ENCODE measurements around the gene WDR37. TPM values are rescaled to one million over a fixed set of nuclear protein-coding genes. Genes with fewer than 3 reads are reported as not detected.

The WDR37 gene
- total and polyA plus RNA-seq, 4 donors = 6.6 to 23.5 (median 13.6) TPM

DNA sequence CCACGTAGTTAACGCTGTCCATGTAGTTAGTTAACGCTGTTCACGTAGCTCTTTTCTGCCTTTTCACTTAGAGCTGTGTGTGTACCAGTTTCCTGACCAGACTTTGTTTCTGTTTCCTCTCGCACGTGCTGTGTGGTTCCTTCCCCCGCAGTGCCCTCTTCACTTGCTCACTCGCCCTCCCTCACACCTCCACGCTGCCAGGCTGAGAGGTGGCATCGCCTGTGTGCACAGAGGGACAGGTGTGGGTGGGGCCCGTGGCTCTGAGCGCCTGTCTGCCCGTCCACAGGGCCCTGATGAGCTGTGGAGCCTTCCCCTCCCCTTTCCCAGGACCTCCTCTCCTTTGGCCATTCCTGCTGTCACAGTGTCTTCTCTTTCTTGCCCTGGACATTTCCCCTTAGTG lies 30.6 kb downstream of the WDR37 start:
- Histone ChIP-seq H3K4me3 (no peak overlapping the region), H3K9ac (ENCODE audit: insufficient read depth in 1 of 2, low read length in 2 of 2) (no peak overlapping the region), H3K36me3 (ENCODE audit: control insufficient read depth in 4 of 4, insufficient read depth in 4 of 4, low read length in 4 of 4) (peaks cover 18 to 64% (median 34%) of the 10 kb centered on the region in 4 donors), H3K27me3 (ENCODE audit: control insufficient read depth in 3 of 3, insufficient read depth in 3 of 3, low read length in 2 of 3) (no peaks in the 10 kb centered on the region), H3K9me3 (ENCODE audit: control insufficient read depth in 4 of 4, insufficient read depth in 3 of 4, low read length in 3 of 4) (no peaks in the 10 kb centered on the region), H3K27ac (ENCODE audit: low read depth in 1 of 2, low read length in 1 of 2) (no peak overlapping the region), H3K4me1 (ENCODE audit: control insufficient read depth in 5 of 5, insufficient read depth in 5 of 5, low read length in 5 of 5) (no peaks in the 10 kb centered on the region)
- WGBS, 2 donors = 65 to 87% methylated on average over 13 of the region's 13 CpGs
- DNase-seq = no peak
- TF ChIP-seq CTCF (IDR thresholded peaks at IDR 0.05; ENCODE audit: control extremely low read depth, extremely low read depth) = no peak
- no peak for ATAC-seq (ENCODE audit: insufficient read depth, low FRiP score)

- ATAC-seq (ENCODE audit: insufficient read depth, low FRiP score) (no peak), DNase-seq (no peak)
- no peaks in the 10 kb centered on the region for H3K27me3 ChIP-seq (ENCODE audit: control insufficient read depth in 3 of 3, insufficient read depth in 3 of 3, low read length in 2 of 3)
- WGBS, 2 donors = 82 to 83% methylated on average over 19 of the region's 19 CpGs
- H3K27ac ChIP-seq (ENCODE audit: low read depth in 1 of 2, low read length in 1 of 2) = no peak overlapping the region
- H3K9ac ChIP-seq (ENCODE audit: insufficient read depth in 1 of 2, low read length in 2 of 2) = no peak overlapping the region
- H3K36me3 ChIP-seq (ENCODE audit: control insufficient read depth in 4 of 4, insufficient read depth in 4 of 4, low read length in 4 of 4) = peaks cover 18 to 57% (median 25%) of the 10 kb centered on the region in 4 donors
- no peaks in the 10 kb centered on the region for H3K4me1 ChIP-seq (ENCODE audit: control insufficient read depth in 5 of 5, insufficient read depth in 5 of 5, low read length in 5 of 5)
- H3K9me3 ChIP-seq (ENCODE audit: control insufficient read depth in 4 of 4, insufficient read depth in 3 of 4, low read length in 3 of 4) = no peaks in the 10 kb centered on the region
- no peak for TF ChIP-seq CTCF (IDR thresholded peaks at IDR 0.05; ENCODE audit: control extremely low read depth, extremely low read depth)
- H3K4me3 ChIP-seq = no peak overlapping the region
Observed at GRCh38 chr10:1089017-1089689, 33.0 kb downstream of the WDR37 start.

GRCh38 chr10:1090696-1091095 lies 34.5 kb downstream of the WDR37 start:
- no peak for TF ChIP-seq CTCF (IDR thresholded peaks at IDR 0.05; ENCODE audit: control extremely low read depth, extremely low read depth)
- H3K9me3 ChIP-seq (ENCODE audit: control insufficient read depth in 4 of 4, insufficient read depth in 3 of 4, low read length in 3 of 4) = no peaks in the 10 kb centered on the region
- no peaks in the 10 kb centered on the region for H3K4me1 ChIP-seq (ENCODE audit: control insufficient read depth in 5 of 5, insufficient read depth in 5 of 5, low read length in 5 of 5)
- H3K9ac ChIP-seq (ENCODE audit: insufficient read depth in 1 of 2, low read length in 2 of 2) = no peak overlapping the region
- H3K36me3 ChIP-seq (ENCODE audit: control insufficient read depth in 4 of 4, insufficient read depth in 4 of 4, low read length in 4 of 4) = peaks cover 20 to 58% (median 20%) of the 10 kb centered on the region in 4 donors
- DNase-seq (no peak), ATAC-seq (ENCODE audit: insufficient read depth, low FRiP score) (no peak)
- no peaks in the 10 kb centered on the region for H3K27me3 ChIP-seq (ENCODE audit: control insufficient read depth in 3 of 3, insufficient read depth in 3 of 3, low read length in 2 of 3)
- WGBS, 2 donors = 96% methylated on average over 14 of the region's 14 CpGs
- no peak overlapping the region for H3K27ac ChIP-seq (ENCODE audit: low read depth in 1 of 2, low read length in 1 of 2)
- H3K4me3 ChIP-seq = no peak overlapping the region

- no peak for TF ChIP-seq CTCF (IDR thresholded peaks at IDR 0.05; ENCODE audit: control extremely low read depth, extremely low read depth)
- Histone ChIP-seq H3K9ac (ENCODE audit: insufficient read depth in 1 of 2, low read length in 2 of 2) (no peak overlapping the region), H3K4me3 (no peak overlapping the region), H3K9me3 (ENCODE audit: control insufficient read depth in 4 of 4, insufficient read depth in 3 of 4, low read length in 3 of 4) (no peaks in the 10 kb centered on the region), H3K36me3 (ENCODE audit: control insufficient read depth in 4 of 4, insufficient read depth in 4 of 4, low read length in 4 of 4) (peaks cover 7 to 64% (median 20%) of the 10 kb centered on the region in 4 donors), H3K27me3 (ENCODE audit: control insufficient read depth in 3 of 3, insufficient read depth in 3 of 3, low read length in 2 of 3) (no peaks in the 10 kb centered on the region), H3K27ac (ENCODE audit: low read depth in 1 of 2, low read length in 1 of 2) (no peak overlapping the region), H3K4me1 (ENCODE audit: control insufficient read depth in 5 of 5, insufficient read depth in 5 of 5, low read length in 5 of 5) (no peaks in the 10 kb centered on the region)
- no peak for DNase-seq
- ATAC-seq (ENCODE audit: insufficient read depth, low FRiP score) = no peak
- WGBS, 2 donors = 97 to 98% methylated on average over 9 of the region's 9 CpGs
Observed at GRCh38 chr10:1093696-1094095, 37.5 kb downstream of the WDR37 start.

Measured in lung (tissue), 12 donors.